HL-60/S4 treated with retinoic acid at 250 ng/mL for 4 days and 3 days (cell line): ENCODE results near the gene RBM6.
"Not testable (repeated sequence)": the region's sequence is repeated elsewhere in the genome, so short reads cannot be mapped to it uniquely, and the experiment has no call there.

ENCODE experiments used
- in situ Hi-C: fragments of 300-500 bp; cut with MboI; formaldehyde crosslinking; loops from 2 replicates; pipeline ENCODE4 v1.7.0; 2022; ENCODE audit warnings: low sequenced_read_pairs

Gene RBM6

GRCh38 chr3:49939858-49940666 lies at the start of gene RBM6:
RBM6 (plus strand) TSS chr3:49940150; CDS start chr3:49962642, 22,492 bp downstream.
- in situ Hi-C loops = no loop called here

GRCh38 chr3:49895791-49896190 lies 44.2 kb upstream of the RBM6 start:
- in situ Hi-C loops = no loop called here

- in situ Hi-C loops = no loop called here
Measured at GRCh38 chr3:49896345-49896744, 43.6 kb upstream of the RBM6 start.

GRCh38 chr3:49898991-49899390 lies 41.0 kb upstream of the RBM6 start:
- in situ Hi-C loops = no loop called here

GRCh38 chr3:49899815-49900214 lies 40.1 kb upstream of the RBM6 start:
- in situ Hi-C loops = no loop called here

GRCh38 chr3:49900491-49901153 lies 39.3 kb upstream of the RBM6 start:
- in situ Hi-C loops = no loop called here

GRCh38 chr3:49901366-49902339 lies 38.3 kb upstream of the RBM6 start:
- in situ Hi-C loops = no loop called here

GRCh38 chr3:49902511-49903345 lies 37.2 kb upstream of the RBM6 start:
- in situ Hi-C loops = no loop called here

GRCh38 chr3:49903451-49904424 lies 36.2 kb upstream of the RBM6 start, which contains the start of gene MST1R:
MST1R (minus strand) TSS chr3:49903873; CDS start chr3:49903609, 264 bp downstream.
- in situ Hi-C loops = no loop called here

- in situ Hi-C loops = not testable (repeated sequence)
Measured at GRCh38 chr3:49904448-49904847, 35.5 kb upstream of the RBM6 start.

- in situ Hi-C loops = no loop called here
Measured at GRCh38 chr3:49906073-49906743, 33.7 kb upstream of the RBM6 start.

GRCh38 chr3:49908373-49909199 lies 31.4 kb upstream of the RBM6 start:
- in situ Hi-C loops = no loop called here

GRCh38 chr3:49910409-49911123 lies 29.4 kb upstream of the RBM6 start:
- in situ Hi-C loops = no loop called here

- in situ Hi-C loops = no loop called here
Measured at GRCh38 chr3:49911124-49911420, 28.9 kb upstream of the RBM6 start.

GRCh38 chr3:49911611-49912010 lies 28.3 kb upstream of the RBM6 start:
- in situ Hi-C loops = no loop called here

GRCh38 chr3:49912881-49913281 lies 27.1 kb upstream of the RBM6 start:
- in situ Hi-C loops = no loop called here

GRCh38 chr3:49914906-49915305 lies 25.0 kb upstream of the RBM6 start:
- in situ Hi-C loops = no loop called here
